Fibroblast of mammary gland (primary cell): ENCODE results near the gene PRLR.
"Not testable (repeated sequence)": the region's sequence is repeated elsewhere in the genome, so short reads cannot be mapped to it uniquely, and the experiment has no call there.

Experiments
- DNase-seq: peaks from one replicate; pipeline ENCODE4 v3.0.0-alpha.2; 2010; ENCODE audit warnings: low read depth
- H3K4me3 ChIP-seq: 2 replicates; pipeline ENCODE4 v1.5.1; 2011; ENCODE audit warnings: low read depth, mild to moderate bottlenecking, low read length, moderate library complexity; ENCODE audit not compliant: control insufficient read depth
- TF ChIP-seq, protein P1 (sequence below): conservative IDR thresholded peaks from 2 replicates; pipeline ENCODE4 v1.5.1; 2011; ENCODE audit warnings: low read depth, low read length, inconsistent platforms; ENCODE audit not compliant: control insufficient read depth, insufficient read depth

The PRLR gene

DNA sequence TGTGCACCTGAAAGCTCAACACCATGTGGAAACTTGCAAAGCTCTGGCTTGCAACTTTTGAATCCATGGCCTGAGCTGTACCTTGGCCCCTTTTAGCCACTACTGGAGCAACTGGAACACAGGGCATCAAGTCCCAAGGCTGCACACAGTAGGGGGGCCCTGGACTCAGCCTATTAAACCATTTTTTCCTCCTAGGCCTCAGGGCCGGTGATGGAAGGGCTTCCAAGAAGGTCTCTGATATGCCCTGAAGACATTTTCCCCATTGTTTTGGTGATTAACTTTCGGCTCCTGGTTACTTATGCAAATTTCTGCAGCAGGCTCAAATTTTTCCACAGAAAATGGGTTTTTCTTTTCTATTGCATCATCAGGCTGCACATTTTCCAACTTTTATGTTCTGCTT lies 22.7 kb upstream of the PRLR start:
- H3K4me3 ChIP-seq, result no peak overlapping the region
- DNase-seq, result no peak
- TF ChIP-seq, protein P1, sequence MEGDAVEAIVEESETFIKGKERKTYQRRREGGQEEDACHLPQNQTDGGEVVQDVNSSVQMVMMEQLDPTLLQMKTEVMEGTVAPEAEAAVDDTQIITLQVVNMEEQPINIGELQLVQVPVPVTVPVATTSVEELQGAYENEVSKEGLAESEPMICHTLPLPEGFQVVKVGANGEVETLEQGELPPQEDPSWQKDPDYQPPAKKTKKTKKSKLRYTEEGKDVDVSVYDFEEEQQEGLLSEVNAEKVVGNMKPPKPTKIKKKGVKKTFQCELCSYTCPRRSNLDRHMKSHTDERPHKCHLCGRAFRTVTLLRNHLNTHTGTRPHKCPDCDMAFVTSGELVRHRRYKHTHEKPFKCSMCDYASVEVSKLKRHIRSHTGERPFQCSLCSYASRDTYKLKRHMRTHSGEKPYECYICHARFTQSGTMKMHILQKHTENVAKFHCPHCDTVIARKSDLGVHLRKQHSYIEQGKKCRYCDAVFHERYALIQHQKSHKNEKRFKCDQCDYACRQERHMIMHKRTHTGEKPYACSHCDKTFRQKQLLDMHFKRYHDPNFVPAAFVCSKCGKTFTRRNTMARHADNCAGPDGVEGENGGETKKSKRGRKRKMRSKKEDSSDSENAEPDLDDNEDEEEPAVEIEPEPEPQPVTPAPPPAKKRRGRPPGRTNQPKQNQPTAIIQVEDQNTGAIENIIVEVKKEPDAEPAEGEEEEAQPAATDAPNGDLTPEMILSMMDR, result no peak

DNA sequence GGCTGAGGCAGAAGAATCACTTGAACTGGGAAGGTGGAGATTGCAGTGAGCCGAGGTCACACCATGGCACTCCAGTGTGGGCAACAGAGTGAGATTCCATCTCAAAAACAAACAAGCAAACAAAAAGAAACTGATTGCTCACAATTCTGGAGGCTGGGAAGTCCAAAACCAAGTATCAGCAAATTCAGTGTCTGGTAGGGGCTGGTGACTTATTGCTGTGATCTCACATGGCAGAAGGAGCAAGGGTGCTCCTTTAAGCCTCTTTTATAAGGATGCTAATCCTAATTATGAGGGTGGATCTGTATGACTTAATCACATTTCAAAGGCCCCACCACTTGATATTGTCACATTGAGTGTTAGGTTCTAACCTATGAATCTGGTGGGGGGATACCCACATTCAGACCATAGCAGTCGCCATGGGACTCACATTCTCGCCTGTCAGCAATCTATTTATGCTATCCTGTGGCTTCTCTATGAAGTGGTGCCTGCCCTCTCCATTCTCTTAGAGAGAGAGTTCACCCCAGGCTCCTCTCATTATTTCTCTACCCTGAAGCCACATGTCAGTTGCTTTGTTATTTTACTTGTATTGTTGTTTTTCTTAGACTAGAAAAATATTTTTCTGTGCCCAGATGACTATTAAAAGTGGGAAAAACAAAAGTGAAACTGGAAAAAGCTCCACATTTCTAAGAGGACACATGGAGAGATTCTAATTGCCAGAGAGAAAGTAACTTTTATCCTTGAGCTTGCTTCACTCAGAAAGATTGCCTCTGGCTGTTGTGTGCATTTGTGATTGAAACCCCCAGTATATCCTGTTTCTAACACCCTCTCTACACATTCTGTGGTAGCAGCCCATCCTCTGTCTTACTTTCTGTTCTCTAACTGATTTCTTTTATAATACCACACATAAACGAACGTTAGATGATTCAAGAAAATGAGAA lies 18.8 kb upstream of the PRLR start:
- TF ChIP-seq, protein P1, result no peak
- no peak for DNase-seq
- H3K4me3 ChIP-seq, result no peak overlapping the region

DNA sequence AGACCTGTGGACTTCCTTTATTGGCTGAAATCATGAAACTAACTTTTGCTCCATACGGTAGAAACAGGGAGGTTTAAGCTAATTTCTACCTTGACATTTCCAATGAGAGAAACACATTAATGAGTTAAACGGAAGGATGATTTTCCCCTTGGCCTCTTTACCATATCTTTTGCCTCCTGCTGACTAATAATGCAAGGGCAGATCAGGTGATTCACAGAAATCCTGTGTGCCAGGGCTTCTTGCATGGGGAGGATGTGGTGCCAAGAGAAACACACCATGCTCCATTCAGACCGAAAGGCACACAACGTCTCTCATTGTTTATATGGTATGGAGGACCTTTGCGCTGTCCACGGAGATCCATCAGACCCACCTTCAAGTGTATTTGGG lies 17.4 kb upstream of the PRLR start:
- TF ChIP-seq, protein P1, result no peak
- H3K4me3 ChIP-seq, result no peak overlapping the region
- DNase-seq, result peak; percentile 53

DNA sequence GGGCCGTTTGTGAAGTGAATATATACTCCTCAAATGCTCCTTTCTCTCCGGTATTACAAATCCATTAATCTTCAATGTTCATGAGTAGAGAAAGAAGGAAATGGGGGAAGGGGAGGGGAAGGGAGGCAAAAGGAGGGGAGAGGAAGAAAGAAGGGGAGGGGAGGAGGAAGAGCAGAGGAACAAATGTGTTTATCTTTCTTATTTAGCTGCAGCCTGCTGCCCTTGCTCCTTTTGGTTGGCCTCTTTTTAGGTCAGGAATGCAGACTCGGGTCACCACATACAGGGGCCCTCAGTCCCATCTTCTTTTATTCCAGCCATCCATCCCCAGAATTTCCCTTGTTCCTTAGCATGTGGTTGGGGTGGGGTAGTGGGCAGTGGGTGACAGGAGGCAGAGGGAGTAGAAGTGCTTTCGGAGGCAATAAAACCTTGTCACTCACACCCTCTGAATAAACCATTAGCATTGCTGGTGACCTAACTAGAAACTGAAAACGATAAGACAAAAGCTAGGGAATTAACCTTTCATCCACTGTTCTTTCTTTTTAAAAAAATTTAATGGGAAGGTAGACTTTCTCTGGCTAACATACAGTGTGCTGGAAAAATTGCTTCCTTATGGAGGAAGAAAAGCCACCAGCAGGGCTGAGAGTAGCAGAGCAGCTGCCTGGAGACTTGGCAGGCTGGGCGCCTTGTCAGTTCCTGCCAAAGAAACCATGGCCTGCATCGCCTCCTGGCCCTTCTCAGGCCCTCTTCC lies 16.8 kb upstream of the PRLR start:
- DNase-seq, result peak; percentile 32
- H3K4me3 ChIP-seq, result no peak overlapping the region

DNA sequence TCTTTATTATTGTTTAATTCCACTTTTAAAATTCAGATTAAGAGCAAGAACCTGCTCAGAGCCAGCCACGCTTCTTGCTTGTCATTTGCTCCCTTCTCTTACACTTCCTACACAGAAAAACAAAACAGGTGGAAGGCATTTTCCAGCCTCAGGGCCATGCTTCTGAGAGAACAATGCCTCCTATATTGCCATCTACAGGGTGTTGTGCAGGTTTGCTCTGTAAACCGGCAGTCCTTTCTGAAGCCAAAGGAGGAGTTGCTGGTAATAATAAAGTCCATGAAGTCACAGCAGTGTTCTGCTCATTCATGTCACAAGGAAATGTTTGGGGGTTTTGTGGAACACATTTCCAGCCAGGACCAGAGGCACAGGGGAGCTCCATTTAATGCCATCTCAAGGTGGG lies 16.1 kb upstream of the PRLR start:
- DNase-seq, result no peak
- no peak overlapping the region for H3K4me3 ChIP-seq
- TF ChIP-seq, protein P1, result no peak

More for the DNA sequence above, 16.8 kb upstream of the PRLR start:
- TF ChIP-seq, protein P1, result no peak

DNA sequence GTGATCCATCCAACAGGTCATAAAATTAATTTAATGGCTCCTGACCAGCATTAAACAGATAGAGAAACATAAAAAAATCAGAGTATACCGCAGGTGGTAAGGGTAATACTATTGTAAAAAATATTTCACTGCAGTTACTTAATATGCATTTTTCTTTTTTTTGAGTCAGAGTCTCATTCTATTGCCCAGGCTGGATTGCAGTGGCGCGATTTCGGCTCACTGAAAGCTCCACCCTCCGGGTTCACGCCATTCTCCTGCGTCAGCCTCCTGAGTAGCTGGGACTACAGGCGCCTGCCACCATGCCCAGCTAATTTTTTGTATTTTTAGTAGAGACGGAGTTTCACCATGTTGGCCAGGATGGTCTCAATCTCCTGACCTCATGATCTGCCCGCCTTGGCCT lies 15.1 kb upstream of the PRLR start:
- H3K4me3 ChIP-seq, DNase-seq: not testable (repeated sequence)

DNA sequence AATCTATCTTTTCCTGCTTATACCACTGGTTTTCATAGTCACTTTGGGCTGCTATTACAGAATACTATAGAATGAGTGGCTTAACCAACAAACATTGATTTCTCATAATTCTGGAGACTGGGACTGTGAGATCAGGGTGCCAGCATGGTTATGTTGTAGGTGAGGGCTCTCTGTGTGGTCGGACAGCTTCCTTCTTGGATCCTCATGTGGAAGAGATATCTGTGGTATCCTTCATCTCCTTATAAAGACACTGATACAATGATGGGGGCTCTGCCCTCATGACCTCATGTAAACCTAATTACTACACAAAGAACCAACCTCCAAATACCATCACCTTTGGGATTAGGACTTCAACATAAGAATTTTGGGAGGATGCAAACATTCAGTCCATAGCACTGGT lies 13.9 kb upstream of the PRLR start:
- TF ChIP-seq, protein P1, result no peak
- H3K4me3 ChIP-seq, result no peak overlapping the region

More for the DNA sequence above, 13.9 kb upstream of the PRLR start:
- DNase-seq, result no peak
